SIG-M5 (cell line): ENCODE measurements around the gene XAGE1A.
"Not testable (repeated sequence)": the region's sequence is repeated elsewhere in the genome, so short reads cannot be mapped to it uniquely, and the experiment has no call there.

ENCODE experiments used
- DNase-seq: peaks from one replicate; lab custom pipeline; 2025; lab: John Stamatoyannopoulos, UW

The XAGE1A gene, protein sequence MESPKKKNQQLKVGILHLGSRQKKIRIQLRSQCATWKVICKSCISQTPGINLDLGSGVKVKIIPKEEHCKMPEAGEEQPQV

GRCh38 chrX:52495545-52496418 lies at the start of gene XAGE1A:
Gene XAGE1A (plus strand): TSS chrX:52495808. CDS start chrX:52497362, 1,554 bp downstream.
- not testable (repeated sequence) for DNase-seq

- DNase-seq, result not testable (repeated sequence)
These were observed 43.6 kb upstream of the XAGE1A start for GRCh38 chrX:52452031-52452430.

GRCh38 chrX:52471301-52471700 lies 24.3 kb upstream of the XAGE1A start:
- not testable (repeated sequence) for DNase-seq

- not testable (repeated sequence) for DNase-seq
These were observed 788 bp downstream of the XAGE1A start for GRCh38 chrX:52496419-52496772.

GRCh38 chrX:52501362-52501761 lies 5.8 kb downstream of the XAGE1A start:
- not testable (repeated sequence) for DNase-seq

GRCh38 chrX:52504551-52504950 lies 8.9 kb downstream of the XAGE1A start:
- DNase-seq, result no peak

DNA sequence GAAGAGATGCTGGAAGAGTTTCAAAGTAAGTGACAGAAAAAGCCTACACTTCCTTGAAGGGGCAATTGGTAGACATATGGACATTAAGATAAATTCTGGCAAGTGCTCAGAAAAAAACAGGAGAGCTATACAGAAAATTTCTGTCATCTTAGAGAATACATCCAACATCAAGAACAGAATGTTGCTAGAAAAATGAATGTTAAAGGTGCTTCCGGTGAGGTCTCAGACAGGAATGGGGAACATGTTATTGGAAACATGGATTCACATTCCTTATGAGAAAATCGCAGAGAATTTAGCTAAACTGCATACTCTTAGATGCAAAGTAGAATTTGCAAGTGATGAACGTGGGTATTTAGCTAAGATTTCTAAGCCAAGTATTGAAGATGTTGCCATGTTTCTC lies 11.7 kb downstream of the XAGE1A start:
- DNase-seq, result no peak

DNA sequence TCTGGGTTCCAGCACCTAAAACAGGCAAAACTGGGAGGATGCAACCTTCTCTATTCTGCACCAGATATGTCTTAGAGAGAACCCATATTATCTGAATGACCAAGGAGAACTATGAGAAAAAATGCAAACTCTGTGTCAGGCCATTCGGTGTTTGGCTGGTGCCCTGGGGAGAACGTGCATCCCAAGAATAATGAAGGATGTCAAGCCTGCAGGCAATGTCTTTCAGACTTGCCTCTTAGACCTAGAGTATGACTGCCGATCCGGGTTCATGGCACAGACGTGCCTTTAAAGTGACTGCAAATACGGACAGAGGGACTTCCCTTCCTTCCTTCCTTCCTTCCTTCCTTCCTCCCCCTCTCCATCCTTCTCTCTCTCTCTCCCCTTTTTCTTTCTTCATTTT lies 14.3 kb downstream of the XAGE1A start:
- DNase-seq, result no peak

- not testable (repeated sequence) for DNase-seq
These were observed 15.5 kb downstream of the XAGE1A start for GRCh38 chrX:52511126-52511525.

GRCh38 chrX:52516110-52516986 lies 20.7 kb downstream of the XAGE1A start:
- not testable (repeated sequence) for DNase-seq

DNA sequence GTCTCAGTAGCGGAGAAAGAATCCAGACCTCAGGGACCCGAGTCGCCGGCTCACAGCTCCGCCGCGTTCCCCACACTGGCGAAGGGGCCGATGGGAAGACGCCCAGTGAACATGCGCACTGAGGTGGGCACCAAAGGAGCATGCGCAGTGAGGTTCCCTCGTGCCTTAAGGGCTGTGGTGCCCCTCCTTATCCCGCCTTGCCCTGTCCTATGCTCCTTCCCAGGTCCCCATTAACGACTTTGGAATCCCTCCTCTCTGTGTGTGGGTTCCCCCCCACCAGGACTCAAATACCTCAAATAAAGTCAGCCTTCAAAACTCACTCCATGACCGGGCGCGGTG lies 21.3 kb downstream of the XAGE1A start, which contains the start of gene XAGE1B:
XAGE1B (minus strand) TSS at position 77 of the 339 bp plus-strand sequence. CDS start 1,536 bp downstream, outside the sequence.
- DNase-seq, result not testable (repeated sequence)

GRCh38 chrX:52541051-52541450 lies 45.4 kb downstream of the XAGE1A start:
- not testable (repeated sequence) for DNase-seq

GRCh38 chrX:52542311-52542710 lies 46.7 kb downstream of the XAGE1A start:
- no peak for DNase-seq

DNA sequence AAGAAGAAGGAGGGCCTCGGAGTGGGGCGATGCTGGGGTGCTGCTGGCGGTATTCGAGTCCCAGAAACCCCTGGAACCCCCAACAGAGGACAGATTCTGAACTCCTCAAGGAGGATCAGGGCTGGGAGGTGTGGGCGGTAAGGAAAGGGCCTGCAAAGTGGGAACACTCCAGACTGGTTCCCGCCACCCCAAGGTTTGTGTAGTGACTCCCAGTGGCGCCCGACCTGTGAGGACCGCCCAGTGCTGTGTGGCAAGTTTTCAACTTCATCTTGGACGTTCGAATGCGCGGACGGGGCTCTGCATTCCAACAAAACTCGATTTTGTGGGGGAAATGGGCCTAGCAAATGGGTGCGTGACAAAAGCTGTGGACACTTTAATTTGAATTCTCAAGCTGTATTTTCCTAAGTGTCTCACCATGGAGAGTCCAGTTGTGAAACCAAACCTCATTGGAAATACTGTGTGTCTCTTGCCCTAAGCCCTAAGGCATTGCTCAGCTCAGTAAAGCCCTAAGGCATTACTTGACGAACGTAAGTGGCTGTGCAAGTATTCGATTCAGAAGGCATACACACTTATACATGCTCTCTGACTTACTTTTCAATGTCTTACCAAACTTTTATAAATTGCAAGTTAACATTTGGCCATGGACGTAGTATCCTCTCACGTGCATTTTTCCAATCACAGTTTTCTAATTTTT lies 48.7 kb downstream of the XAGE1A start:
- no peak for DNase-seq

DNA sequence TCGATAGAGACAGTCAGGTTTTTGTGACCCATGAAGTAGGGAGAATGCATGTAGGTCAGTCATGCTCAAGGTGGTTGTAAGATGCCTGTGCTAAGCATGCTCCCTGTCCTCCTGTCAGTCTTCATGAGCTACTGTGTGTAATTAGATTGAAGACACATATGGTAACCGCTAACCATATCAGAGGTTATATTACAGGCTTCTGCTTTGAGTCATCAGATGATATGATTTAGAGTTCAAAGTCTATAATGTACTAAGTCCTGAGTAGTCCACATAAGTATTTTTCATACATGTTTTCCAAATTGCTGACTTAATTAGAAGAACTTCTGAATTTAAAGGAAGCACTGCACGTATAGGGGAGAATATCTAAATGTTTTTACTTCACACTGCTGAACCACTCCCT lies 53.2 kb downstream of the XAGE1A start:
- not testable (repeated sequence) for DNase-seq
